Liver (tissue), 9 donors: Measurements from ENCODE around the gene CD163. TPM values are rescaled to one million over a fixed set of nuclear protein-coding genes. Genes with fewer than 3 reads are reported as not detected.

Experiments used
- DNase-seq: peaks from one replicate; pipeline ENCODE4 v3.0.0-alpha.2; 2017; ENCODE audit warnings: low spot score
- H3K27ac ChIP-seq, 2 donors: one replicate each; pipeline ENCODE4 v1.7.0; 2013; ENCODE audit warnings: inconsistent platforms in 2 of 2, low read length in 2 of 2, control low read depth in 1 of 2, low read depth in 1 of 2, mild to moderate bottlenecking in 1 of 2
- H3K27me3 ChIP-seq, 4 donors: one replicate each; pipeline versions ENCODE4 v1.6.1 to v1.7.0; 2013; ENCODE audit warnings: low read length in 3 of 4, inconsistent platforms in 1 of 4, mild to moderate bottlenecking in 1 of 4, moderate library complexity in 1 of 4; ENCODE audit not compliant: control insufficient read depth in 4 of 4, insufficient read depth in 4 of 4
- H3K36me3 ChIP-seq, 4 donors: one replicate each; pipeline versions ENCODE4 v1.6.1 to v1.7.0; 2013; ENCODE audit warnings: low read length in 3 of 4, mild to moderate bottlenecking in 3 of 4, low read depth in 1 of 4, moderate library complexity in 1 of 4; ENCODE audit not compliant: control insufficient read depth in 4 of 4, insufficient read depth in 3 of 4
- H3K4me1 ChIP-seq, 4 donors: one replicate each; pipeline versions ENCODE4 v1.6.1 to v1.7.0; 2013; ENCODE audit warnings: low read length in 3 of 4, mild to moderate bottlenecking in 3 of 4, moderate library complexity in 1 of 4; ENCODE audit not compliant: control insufficient read depth in 4 of 4, insufficient read depth in 4 of 4
- H3K4me3 ChIP-seq, 3 donors: one replicate each; pipeline versions ENCODE4 v1.6.1 to v1.7.0; 2013; ENCODE audit warnings: low read length in 3 of 3, control low read depth in 1 of 3, low read depth in 1 of 3, mild to moderate bottlenecking in 1 of 3
- H3K9ac ChIP-seq, 2 donors: one replicate each; pipeline ENCODE4 v1.7.0; 2013; ENCODE audit warnings: low read length in 2 of 2, mild to moderate bottlenecking in 2 of 2, moderate library complexity in 2 of 2, control low read depth in 1 of 2, low read depth in 1 of 2
- H3K9me3 ChIP-seq, 4 donors: one replicate each; pipeline versions ENCODE4 v1.6.1 to v1.7.0; 2013; ENCODE audit warnings: low read length in 3 of 4; ENCODE audit not compliant: control insufficient read depth in 4 of 4
- EGR1 ChIP-seq, 2 donors: IDR thresholded peaks; 2 replicates each; pipeline ENCODE4 v1.6.1; 2016 to 2018; ENCODE audit warnings: antibody characterized with exemption in 2 of 2, low read depth in 2 of 2
- FOXA1 ChIP-seq: IDR thresholded peaks from 2 replicates; pipeline ENCODE4 v1.6.1; 2016; ENCODE audit warnings: antibody characterized with exemption
- FOXA2 ChIP-seq: IDR thresholded peaks from 2 replicates; pipeline ENCODE4 v1.6.1; 2016; ENCODE audit warnings: antibody characterized with exemption
- GABPA ChIP-seq, 2 donors: IDR thresholded peaks in 1 of 2; conservative IDR thresholded peaks in 1 of 2; 2 replicates each; pipeline ENCODE4 v1.6.1; 2016; ENCODE audit warnings: antibody characterized with exemption in 2 of 2, mild to moderate bottlenecking in 1 of 2, moderate library complexity in 1 of 2
- HNF4A ChIP-seq, 2 donors: conservative IDR thresholded peaks; 2 replicates each; pipeline ENCODE4 v1.6.1; 2016; ENCODE audit warnings: antibody characterized with exemption in 2 of 2, mild to moderate bottlenecking in 2 of 2
- HNF4G ChIP-seq: IDR thresholded peaks from 2 replicates; pipeline ENCODE4 v1.6.1; 2016; ENCODE audit warnings: antibody characterized with exemption
- JUND ChIP-seq, 2 donors: IDR thresholded peaks; 2 replicates each; pipeline ENCODE4 v1.6.1; 2016; ENCODE audit warnings: antibody characterized with exemption in 2 of 2
- RAD21 ChIP-seq, 2 donors: IDR thresholded peaks; 2 replicates each; pipeline ENCODE4 v1.6.1; 2016; ENCODE audit warnings: antibody characterized with exemption in 2 of 2, mild to moderate bottlenecking in 2 of 2
- RXRA ChIP-seq, 2 donors: IDR thresholded peaks; 2 replicates each; pipeline ENCODE4 v1.6.1; 2017 to 2018; ENCODE audit warnings: antibody characterized with exemption in 2 of 2, mild to moderate bottlenecking in 1 of 2
- SP1 ChIP-seq: IDR thresholded peaks from 2 replicates; pipeline ENCODE4 v1.6.1; 2018; ENCODE audit warnings: antibody characterized with exemption, mild to moderate bottlenecking
- TAF1 ChIP-seq: conservative IDR thresholded peaks from 2 replicates; pipeline ENCODE4 v1.6.1; 2016; ENCODE audit warnings: antibody characterized with exemption, mild to moderate bottlenecking
- WGBS: extraction: QIAGEN DNeasy Blood & Tissue Kit; methylation state at CpG from one replicate; pipeline ENCODE4 v1.1.7; 2013; 5-methylcytosine and 5-hydroxymethylcytosine counted together
- polyA plus RNA-seq, 2 donors: library from polyadenylated mRNA; stranded (reverse) in 1 of 2; unstranded in 1 of 2; fragments of 200-250 nt in 1 of 2; fragments of >200 nt in 1 of 2; fragmentation: Nextera tagmentation in 1 of 2; extraction: Ambion mirVana in 1 of 2; gene quantifications; one replicate each; pipeline versions ENCODE4 v1.2.1 to v1.2.3, GENCODE V29; 2013 to 2015
- total RNA-seq, 2 donors: library from RNA; depleted of rRNA; stranded (reverse); fragments of >200 nt; gene quantifications; one replicate each; pipeline ENCODE4 v1.2.3, GENCODE V29; 2014
- TF ChIP-seq, protein P1 (sequence below): IDR thresholded peaks from 2 replicates; pipeline ENCODE4 v1.6.1; 2016; ENCODE audit warnings: antibody characterized with exemption, mild to moderate bottlenecking
- TF ChIP-seq, protein P2 (sequence below): IDR thresholded peaks from 2 replicates; pipeline ENCODE4 v1.6.1; 2016; ENCODE audit warnings: antibody characterized with exemption
- TF ChIP-seq, protein P3 (sequence below): IDR thresholded peaks from 2 replicates; pipeline ENCODE4 v1.6.1; 2016; ENCODE audit warnings: antibody characterized with exemption
- TF ChIP-seq, protein P4 (sequence below): fragments of 150-350 bp; IDR thresholded peaks from 2 replicates; pipeline ENCODE4 v1.5.1; 2017; ENCODE audit warnings: improper control_type of control experiment, low read depth, low read length; ENCODE audit not compliant: missing input control
- donor health status: healthy.
- donor health status: healthy.
- donor health status: healthy.
- donor health status: healthy.
- donor health status: healthy.

Gene CD163
- total and polyA plus RNA-seq, 4 donors: 61.1 to 153 (median 90.5) TPM

DNA sequence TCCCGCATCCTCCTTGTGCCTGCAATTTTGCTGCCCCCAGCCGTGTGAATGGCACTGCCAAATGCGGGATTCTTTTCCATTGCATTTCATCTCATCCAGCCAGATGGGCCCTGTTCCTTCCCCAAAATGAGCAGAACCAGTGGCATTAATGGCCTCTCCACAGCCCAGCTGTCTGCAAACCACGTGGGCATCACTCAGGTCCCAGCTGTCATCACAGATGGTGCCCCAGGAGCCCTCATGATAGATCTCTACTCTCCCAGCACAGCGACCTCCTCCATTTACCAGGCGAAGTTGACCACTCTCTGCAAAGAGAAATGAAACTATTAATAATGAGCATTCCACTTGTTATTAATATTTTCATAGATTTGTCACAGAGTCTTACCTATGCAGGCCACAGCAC, 17.1 kb downstream of the CD163 start:
- no peak overlapping the region for H3K4me3 ChIP-seq
- H3K4me1 ChIP-seq: peaks cover 0 to 6% (median 2%) of the 10 kb centered on the region in 4 donors
- whole genome bisulfite sequencing: 86% methylated on average over 6 of the region's 6 CpGs
- H3K27me3 ChIP-seq: no peaks in the 10 kb centered on the region
- no peaks in the 10 kb centered on the region for H3K36me3 ChIP-seq
- no peaks in the 10 kb centered on the region for H3K9me3 ChIP-seq
- H3K27ac ChIP-seq: no peak overlapping the region
- H3K9ac ChIP-seq: no peak overlapping the region
- no peak for DNase-seq
- TF ChIP-seq, protein P1, sequence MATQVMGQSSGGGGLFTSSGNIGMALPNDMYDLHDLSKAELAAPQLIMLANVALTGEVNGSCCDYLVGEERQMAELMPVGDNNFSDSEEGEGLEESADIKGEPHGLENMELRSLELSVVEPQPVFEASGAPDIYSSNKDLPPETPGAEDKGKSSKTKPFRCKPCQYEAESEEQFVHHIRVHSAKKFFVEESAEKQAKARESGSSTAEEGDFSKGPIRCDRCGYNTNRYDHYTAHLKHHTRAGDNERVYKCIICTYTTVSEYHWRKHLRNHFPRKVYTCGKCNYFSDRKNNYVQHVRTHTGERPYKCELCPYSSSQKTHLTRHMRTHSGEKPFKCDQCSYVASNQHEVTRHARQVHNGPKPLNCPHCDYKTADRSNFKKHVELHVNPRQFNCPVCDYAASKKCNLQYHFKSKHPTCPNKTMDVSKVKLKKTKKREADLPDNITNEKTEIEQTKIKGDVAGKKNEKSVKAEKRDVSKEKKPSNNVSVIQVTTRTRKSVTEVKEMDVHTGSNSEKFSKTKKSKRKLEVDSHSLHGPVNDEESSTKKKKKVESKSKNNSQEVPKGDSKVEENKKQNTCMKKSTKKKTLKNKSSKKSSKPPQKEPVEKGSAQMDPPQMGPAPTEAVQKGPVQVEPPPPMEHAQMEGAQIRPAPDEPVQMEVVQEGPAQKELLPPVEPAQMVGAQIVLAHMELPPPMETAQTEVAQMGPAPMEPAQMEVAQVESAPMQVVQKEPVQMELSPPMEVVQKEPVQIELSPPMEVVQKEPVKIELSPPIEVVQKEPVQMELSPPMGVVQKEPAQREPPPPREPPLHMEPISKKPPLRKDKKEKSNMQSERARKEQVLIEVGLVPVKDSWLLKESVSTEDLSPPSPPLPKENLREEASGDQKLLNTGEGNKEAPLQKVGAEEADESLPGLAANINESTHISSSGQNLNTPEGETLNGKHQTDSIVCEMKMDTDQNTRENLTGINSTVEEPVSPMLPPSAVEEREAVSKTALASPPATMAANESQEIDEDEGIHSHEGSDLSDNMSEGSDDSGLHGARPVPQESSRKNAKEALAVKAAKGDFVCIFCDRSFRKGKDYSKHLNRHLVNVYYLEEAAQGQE: no peak
- TF ChIP-seq RXRA (IDR thresholded peaks at IDR 0.05) (no peak), RAD21 (IDR thresholded peaks at IDR 0.05) (no peak)
- TF ChIP-seq, protein P2, sequence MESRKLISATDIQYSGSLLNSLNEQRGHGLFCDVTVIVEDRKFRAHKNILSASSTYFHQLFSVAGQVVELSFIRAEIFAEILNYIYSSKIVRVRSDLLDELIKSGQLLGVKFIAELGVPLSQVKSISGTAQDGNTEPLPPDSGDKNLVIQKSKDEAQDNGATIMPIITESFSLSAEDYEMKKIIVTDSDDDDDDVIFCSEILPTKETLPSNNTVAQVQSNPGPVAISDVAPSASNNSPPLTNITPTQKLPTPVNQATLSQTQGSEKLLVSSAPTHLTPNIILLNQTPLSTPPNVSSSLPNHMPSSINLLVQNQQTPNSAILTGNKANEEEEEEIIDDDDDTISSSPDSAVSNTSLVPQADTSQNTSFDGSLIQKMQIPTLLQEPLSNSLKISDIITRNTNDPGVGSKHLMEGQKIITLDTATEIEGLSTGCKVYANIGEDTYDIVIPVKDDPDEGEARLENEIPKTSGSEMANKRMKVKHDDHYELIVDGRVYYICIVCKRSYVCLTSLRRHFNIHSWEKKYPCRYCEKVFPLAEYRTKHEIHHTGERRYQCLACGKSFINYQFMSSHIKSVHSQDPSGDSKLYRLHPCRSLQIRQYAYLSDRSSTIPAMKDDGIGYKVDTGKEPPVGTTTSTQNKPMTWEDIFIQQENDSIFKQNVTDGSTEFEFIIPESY: no peak

DNA sequence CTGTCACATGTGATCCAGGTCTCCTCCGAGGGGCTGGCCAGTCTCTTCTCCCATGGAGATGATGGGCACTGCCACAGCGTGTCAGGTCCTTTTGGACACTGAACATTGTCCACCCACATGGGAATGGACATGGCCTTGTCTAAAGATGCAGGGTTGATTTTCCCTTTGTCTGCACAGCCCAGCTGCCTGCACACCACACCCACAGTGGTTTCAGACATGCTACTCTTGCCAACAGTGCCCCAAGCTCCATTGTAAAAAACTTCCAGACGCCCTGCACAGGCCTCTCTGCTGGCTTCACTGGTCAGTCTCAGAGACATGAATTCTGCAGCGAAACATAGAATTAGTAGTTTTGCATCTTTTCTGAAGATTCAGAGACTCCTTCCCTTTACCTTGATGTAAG, 18.5 kb downstream of the CD163 start:
- 78% methylated on average over 4 of the region's 4 CpGs for WGBS
- Histone ChIP-seq H3K9me3 (no peaks in the 10 kb centered on the region), H3K27ac (no peak overlapping the region), H3K9ac (no peak overlapping the region), H3K4me1 (peaks cover 0 to 5% (median 1%) of the 10 kb centered on the region in 4 donors), H3K27me3 (no peaks in the 10 kb centered on the region), H3K4me3 (no peak overlapping the region), H3K36me3 (no peaks in the 10 kb centered on the region)
- no peak for DNase-seq
- TF ChIP-seq, protein P1: no peak
- TF ChIP-seq, protein P3, sequence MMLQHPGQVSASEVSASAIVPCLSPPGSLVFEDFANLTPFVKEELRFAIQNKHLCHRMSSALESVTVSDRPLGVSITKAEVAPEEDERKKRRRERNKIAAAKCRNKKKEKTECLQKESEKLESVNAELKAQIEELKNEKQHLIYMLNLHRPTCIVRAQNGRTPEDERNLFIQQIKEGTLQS: no peak
- no peak for TF ChIP-seq HNF4G
- no peak for TF ChIP-seq HNF4A (conservative IDR thresholded peaks at IDR 0.05)
- no peak for TF ChIP-seq RXRA (IDR thresholded peaks at IDR 0.05)
- no peak for TF ChIP-seq GABPA (IDR thresholded peaks at IDR 0.05 in 1 of 2, conservative IDR thresholded peaks at IDR 0.05 in 1 of 2)
- TF ChIP-seq SP1: no peak
- no peak for TF ChIP-seq TAF1
- TF ChIP-seq, protein P2: no peak
- TF ChIP-seq FOXA2: no peak
- TF ChIP-seq EGR1 (IDR thresholded peaks at IDR 0.05; ENCODE audit: low read depth in 2 of 2): no peak
- no peak for TF ChIP-seq FOXA1
- TF ChIP-seq JUND (IDR thresholded peaks at IDR 0.05): no peak
- TF ChIP-seq, protein P4, sequence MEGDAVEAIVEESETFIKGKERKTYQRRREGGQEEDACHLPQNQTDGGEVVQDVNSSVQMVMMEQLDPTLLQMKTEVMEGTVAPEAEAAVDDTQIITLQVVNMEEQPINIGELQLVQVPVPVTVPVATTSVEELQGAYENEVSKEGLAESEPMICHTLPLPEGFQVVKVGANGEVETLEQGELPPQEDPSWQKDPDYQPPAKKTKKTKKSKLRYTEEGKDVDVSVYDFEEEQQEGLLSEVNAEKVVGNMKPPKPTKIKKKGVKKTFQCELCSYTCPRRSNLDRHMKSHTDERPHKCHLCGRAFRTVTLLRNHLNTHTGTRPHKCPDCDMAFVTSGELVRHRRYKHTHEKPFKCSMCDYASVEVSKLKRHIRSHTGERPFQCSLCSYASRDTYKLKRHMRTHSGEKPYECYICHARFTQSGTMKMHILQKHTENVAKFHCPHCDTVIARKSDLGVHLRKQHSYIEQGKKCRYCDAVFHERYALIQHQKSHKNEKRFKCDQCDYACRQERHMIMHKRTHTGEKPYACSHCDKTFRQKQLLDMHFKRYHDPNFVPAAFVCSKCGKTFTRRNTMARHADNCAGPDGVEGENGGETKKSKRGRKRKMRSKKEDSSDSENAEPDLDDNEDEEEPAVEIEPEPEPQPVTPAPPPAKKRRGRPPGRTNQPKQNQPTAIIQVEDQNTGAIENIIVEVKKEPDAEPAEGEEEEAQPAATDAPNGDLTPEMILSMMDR: no peak
- TF ChIP-seq RAD21 (IDR thresholded peaks at IDR 0.05): no peak
